ENCODE results near the gene TGIF2.
A peak's percentile ranks its signal among the peaks of the same experiment; 100 is the strongest.

The TGIF2 gene

DNA sequence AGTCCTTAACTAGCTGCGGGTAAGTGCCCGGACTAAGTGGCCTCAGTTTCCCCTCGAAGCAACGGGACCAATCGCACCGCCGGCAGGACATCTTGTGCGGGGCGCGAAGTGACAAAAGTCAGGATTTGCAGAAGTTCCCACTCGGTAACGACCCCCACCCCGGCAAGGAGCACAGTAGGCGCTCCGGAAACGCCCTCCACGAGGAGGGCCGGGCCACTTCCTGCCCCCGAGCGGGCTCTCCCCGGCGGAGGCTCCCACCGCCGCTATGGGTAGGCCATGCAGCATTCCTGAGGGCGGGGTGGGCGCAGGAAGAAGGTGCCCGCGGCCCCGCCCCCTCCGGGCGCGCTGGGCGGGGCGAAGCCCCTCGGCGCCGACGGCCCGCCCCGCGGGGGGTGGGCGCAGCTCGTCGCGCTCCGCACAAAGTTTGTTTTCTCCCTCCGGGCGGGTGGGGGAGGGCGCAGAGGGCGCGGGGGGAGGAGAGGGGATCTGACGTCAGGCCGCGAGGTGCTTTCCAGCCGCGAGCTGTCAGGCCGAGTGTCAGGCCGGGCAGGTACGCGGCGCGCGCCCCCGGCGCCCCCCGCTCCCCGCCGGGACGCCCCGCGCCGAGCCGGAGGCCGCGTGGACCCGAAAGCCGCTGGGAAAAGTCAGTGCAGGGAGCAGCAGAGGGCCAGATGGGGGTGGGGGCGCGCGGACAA, at the start of gene TGIF2:
Gene TGIF2 (plus strand): TSS at position 495 of the 695 bp plus-strand sequence. CDS start 5,178 bp downstream, outside the sequence.
- TF ChIP-seq CTCF (IDR thresholded peaks at IDR 0.05; ENCODE audit: low read depth, low read length, missing control alignments), result no peak
- in situ Hi-C loops (cut with HindIII; ENCODE audit: low sequenced_read_pairs), result loop anchor here (25.0 kb wide), 1 partner anchor 189 kb away; the partner anchor contains the start of gene DSN1
- peak within 1 kb of the TSS; percentile 82 for H3K4me3 ChIP-seq (ENCODE audit: low read depth, low read length)
- DNase-seq (ENCODE audit: low read depth), result peak; percentile 33

- H3K4me3 ChIP-seq (ENCODE audit: low read depth, low read length), result no peak overlapping the region
- DNase-seq (ENCODE audit: low read depth), result no peak
- in situ Hi-C loops (cut with HindIII; ENCODE audit: low sequenced_read_pairs), result no loop called here
- TF ChIP-seq CTCF (IDR thresholded peaks at IDR 0.05; ENCODE audit: low read depth, low read length, missing control alignments), result no peak
Observed at GRCh38 chr20:36525620-36526365, 47.6 kb upstream of the TGIF2 start.

DNA sequence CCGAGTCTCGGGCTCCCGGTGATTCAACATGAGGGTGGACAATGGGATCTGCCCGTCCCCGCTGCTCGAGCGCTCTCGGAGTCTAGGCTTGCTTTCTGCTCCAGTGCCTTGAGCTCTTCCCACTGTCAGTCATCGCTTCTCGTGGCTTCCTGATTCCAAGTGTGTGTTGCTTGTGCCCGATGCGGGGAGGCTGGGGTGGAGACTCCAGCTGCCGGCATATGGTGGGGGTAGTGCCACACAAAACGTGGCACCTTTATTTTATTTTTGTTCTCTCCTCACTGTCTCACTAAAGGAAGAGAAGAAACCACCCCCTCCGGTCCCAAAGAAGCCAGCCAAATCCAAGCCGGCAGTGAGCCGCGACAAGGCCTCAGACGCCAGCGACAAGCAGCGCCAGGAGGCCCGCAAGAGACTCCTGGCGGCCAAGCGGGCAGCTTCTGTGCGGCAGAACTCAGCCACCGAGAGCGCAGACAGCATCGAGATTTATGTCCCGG, 46.8 kb upstream of the TGIF2 start:
- no peak for DNase-seq (ENCODE audit: low read depth)

GRCh38 chr20:36527331-36528125, 45.9 kb upstream of the TGIF2 start:
- H3K4me3 ChIP-seq (ENCODE audit: low read depth, low read length), result no peak overlapping the region
- in situ Hi-C loops (cut with HindIII; ENCODE audit: low sequenced_read_pairs), result no loop called here
- TF ChIP-seq CTCF (IDR thresholded peaks at IDR 0.05; ENCODE audit: low read depth, low read length, missing control alignments), result no peak
- DNase-seq (ENCODE audit: low read depth), result no peak

More for the DNA sequence above, 46.8 kb upstream of the TGIF2 start:
- TF ChIP-seq CTCF (IDR thresholded peaks at IDR 0.05; ENCODE audit: low read depth, low read length, missing control alignments), result no peak
- in situ Hi-C loops (cut with HindIII; ENCODE audit: low sequenced_read_pairs), result no loop called here
- H3K4me3 ChIP-seq (ENCODE audit: low read depth, low read length), result no peak overlapping the region

GRCh38 chr20:36528176-36528874, 45.1 kb upstream of the TGIF2 start:
- no peak for DNase-seq (ENCODE audit: low read depth)
- no peak for TF ChIP-seq CTCF (IDR thresholded peaks at IDR 0.05; ENCODE audit: low read depth, low read length, missing control alignments)
- in situ Hi-C loops (cut with HindIII; ENCODE audit: low sequenced_read_pairs), result no loop called here
- no peak overlapping the region for H3K4me3 ChIP-seq (ENCODE audit: low read depth, low read length)
